Measurements from ENCODE around the gene RASGRF1.

The RASGRF1 gene

DNA sequence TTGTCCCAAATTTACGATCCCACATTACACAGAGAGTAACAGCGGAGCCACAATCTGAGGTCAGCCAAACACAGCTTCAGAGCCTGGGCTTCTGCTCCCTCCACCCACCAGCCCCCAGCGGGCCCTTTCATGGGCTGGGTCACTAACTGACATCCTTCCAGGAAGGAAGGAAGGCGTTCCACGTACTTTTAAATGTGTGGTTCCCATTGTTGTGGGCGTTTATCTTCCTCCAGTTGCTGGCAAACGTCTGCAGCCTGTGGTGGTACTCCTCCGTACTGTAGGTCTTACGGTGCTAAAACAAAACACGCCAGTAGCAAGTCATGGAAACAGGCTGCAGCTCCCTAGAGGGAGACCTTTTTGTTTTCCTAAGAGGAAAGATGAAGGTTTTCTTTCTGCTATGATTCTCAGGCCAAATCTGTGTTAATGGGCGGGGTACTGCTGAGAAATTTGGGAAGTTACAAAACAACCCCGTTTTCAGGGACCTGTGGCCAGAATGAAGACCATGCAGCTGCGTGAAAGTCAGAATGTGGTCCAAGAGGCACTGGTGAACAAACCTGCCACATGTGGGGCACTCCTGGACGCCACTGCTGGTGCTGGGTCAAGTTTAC lies 153.3 kb downstream of the RASGRF1 start:
- no peak for ATAC-seq
- TF ChIP-seq GLIS3 (CRISPR knock-in tag; IDR thresholded peaks at IDR 0.05) = no peak
- TF ChIP-seq, protein P1, sequence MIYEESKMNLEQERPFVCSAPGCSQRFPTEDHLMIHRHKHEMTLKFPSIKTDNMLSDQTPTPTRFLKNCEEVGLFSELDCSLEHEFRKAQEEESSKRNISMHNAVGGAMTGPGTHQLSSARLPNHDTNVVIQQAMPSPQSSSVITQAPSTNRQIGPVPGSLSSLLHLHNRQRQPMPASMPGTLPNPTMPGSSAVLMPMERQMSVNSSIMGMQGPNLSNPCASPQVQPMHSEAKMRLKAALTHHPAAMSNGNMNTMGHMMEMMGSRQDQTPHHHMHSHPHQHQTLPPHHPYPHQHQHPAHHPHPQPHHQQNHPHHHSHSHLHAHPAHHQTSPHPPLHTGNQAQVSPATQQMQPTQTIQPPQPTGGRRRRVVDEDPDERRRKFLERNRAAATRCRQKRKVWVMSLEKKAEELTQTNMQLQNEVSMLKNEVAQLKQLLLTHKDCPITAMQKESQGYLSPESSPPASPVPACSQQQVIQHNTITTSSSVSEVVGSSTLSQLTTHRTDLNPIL (CRISPR knock-in tag; IDR thresholded peaks at IDR 0.05; ENCODE audit: low read depth) = no peak
- TF ChIP-seq, protein P2, sequence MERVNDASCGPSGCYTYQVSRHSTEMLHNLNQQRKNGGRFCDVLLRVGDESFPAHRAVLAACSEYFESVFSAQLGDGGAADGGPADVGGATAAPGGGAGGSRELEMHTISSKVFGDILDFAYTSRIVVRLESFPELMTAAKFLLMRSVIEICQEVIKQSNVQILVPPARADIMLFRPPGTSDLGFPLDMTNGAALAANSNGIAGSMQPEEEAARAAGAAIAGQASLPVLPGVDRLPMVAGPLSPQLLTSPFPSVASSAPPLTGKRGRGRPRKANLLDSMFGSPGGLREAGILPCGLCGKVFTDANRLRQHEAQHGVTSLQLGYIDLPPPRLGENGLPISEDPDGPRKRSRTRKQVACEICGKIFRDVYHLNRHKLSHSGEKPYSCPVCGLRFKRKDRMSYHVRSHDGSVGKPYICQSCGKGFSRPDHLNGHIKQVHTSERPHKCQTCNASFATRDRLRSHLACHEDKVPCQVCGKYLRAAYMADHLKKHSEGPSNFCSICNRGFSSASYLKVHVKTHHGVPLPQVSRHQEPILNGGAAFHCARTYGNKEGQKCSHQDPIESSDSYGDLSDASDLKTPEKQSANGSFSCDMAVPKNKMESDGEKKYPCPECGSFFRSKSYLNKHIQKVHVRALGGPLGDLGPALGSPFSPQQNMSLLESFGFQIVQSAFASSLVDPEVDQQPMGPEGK (CRISPR knock-in tag; IDR thresholded peaks at IDR 0.05; ENCODE audit: borderline replicate concordance) = no peak

DNA sequence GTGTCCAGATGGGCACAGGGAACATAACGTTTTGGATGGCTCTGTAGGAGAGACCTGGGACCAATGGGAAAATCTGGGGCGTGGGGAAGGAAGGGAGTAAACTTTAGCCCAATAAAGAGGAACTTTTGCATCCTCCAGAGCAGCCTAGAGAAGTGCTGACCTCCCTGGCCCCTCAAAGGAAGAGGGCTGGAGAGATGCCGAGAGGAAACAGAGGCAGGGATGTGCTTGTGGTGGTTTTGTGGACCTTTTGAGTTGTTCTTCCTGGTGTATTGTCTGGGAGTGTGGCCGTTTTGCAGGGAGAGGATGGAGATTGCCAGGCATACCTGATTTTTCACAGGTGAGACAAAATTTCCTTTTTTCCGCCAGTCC lies 155.9 kb downstream of the RASGRF1 start:
- no peak for ATAC-seq
- TF ChIP-seq ZNF565 (CRISPR knock-in tag; conservative IDR thresholded peaks at IDR 0.05; ENCODE audit: low read depth) (no peak), TCF4 (CRISPR knock-in tag; IDR thresholded peaks at IDR 0.05; ENCODE audit: borderline replicate concordance) (no peak), PPARA (CRISPR knock-in tag; IDR thresholded peaks at IDR 0.05; ENCODE audit: borderline replicate concordance) (no peak)

DNA sequence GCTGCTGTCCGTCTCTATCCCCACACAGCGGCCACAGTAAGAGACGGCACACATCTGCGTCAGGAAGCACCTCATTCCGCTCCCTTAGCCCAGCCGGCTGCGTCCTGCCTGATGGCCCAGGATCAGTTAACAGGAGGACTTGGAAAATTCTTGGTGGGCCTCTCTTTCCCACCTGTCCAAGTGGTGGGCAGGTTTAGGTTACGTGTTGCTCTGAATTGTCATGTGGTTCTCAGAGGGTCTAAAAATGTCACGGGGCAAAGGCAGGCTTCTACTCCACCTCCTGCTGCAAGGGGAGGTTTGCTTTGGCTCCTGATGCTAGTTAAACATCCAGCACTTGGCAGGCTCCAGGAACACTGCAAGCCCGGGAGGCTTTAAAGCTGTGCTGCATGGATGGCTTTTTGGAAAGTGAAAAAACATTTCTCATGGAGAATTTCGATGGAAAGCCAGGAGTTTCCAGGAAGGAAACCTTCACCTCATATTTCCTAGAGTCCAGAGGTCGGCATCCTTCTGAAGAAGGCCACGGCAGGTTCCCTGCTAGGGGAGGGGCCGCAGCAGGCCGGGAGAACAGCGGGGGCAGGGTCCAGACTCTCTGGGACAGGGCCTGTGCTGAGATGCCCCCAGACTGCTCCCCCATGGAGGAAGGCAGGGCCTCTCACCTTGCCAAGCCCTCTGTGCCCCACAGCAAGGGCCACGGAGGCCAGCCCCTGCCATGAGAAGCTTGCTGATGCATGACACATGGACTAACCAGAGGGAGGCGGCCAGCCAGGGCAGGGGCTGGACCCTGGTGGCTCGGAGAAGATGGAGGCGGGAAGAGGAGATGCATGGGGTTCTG lies 156.5 kb downstream of the RASGRF1 start:
- ATAC-seq = no peak
- TF ChIP-seq ZFP3 (CRISPR knock-in tag; IDR thresholded peaks at IDR 0.05) = no peak
- TF ChIP-seq BACH2 (CRISPR knock-in tag; IDR thresholded peaks at IDR 0.05; ENCODE audit: borderline replicate concordance) = no peak
- no peak for TF ChIP-seq ZFP30 (CRISPR knock-in tag; IDR thresholded peaks at IDR 0.05)
- TF ChIP-seq PPARA (CRISPR knock-in tag; IDR thresholded peaks at IDR 0.05; ENCODE audit: borderline replicate concordance) = no peak
- TF ChIP-seq ZNF565 (CRISPR knock-in tag; conservative IDR thresholded peaks at IDR 0.05; ENCODE audit: low read depth) = no peak
- no peak for TF ChIP-seq TOX (CRISPR knock-in tag; IDR thresholded peaks at IDR 0.05; ENCODE audit: borderline replicate concordance)
- TF ChIP-seq OSR1 (CRISPR knock-in tag; IDR thresholded peaks at IDR 0.05) = no peak
- no peak for TF ChIP-seq ZNF8 (CRISPR knock-in tag; IDR thresholded peaks at IDR 0.05)
- TF ChIP-seq ISL1 (CRISPR knock-in tag; IDR thresholded peaks at IDR 0.05) = no peak

DNA sequence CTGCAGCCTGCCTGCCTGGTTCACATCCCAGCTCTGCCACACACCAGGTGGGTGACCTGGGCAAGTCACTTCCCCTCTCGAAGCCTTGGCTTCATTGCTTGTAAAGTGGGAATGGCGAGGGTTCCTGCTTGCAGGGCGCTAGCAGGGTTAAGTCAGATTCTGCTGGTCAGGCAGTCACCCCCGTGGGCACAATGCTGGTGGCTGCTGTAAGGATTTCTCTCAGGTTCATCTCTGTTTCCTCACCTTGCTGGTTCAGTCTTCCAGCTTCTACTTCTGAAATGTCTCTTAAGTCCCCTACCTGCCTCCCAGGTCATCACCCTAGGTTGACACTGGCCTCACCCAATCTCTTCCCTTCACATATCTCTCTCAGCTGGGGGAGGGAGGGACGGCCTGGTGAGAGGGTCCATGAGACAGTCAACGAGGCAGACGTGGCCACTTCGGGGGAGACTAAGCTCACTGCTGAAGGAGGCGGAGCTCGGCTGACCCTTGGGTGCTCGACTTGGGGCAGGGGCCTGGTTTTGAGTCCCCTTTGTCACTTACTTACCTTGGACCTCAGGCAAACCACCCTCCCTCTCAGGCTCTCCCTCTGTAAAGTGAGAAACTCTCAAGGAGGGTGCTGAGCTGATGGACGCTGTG lies 157.3 kb downstream of the RASGRF1 start:
- no peak for TF ChIP-seq PPARA (CRISPR knock-in tag; IDR thresholded peaks at IDR 0.05; ENCODE audit: borderline replicate concordance)
- TF ChIP-seq ARNTL (CRISPR knock-in tag; IDR thresholded peaks at IDR 0.05; ENCODE audit: borderline replicate concordance, low read depth) = no peak
- no peak for TF ChIP-seq ESRRG (CRISPR knock-in tag; IDR thresholded peaks at IDR 0.05)
- TF ChIP-seq ZFP3 (CRISPR knock-in tag; IDR thresholded peaks at IDR 0.05) = no peak
- TF ChIP-seq TCF4 (CRISPR knock-in tag; IDR thresholded peaks at IDR 0.05; ENCODE audit: borderline replicate concordance) = no peak
- TF ChIP-seq, protein P2 (CRISPR knock-in tag; IDR thresholded peaks at IDR 0.05; ENCODE audit: borderline replicate concordance) = no peak
- ATAC-seq = no peak

DNA sequence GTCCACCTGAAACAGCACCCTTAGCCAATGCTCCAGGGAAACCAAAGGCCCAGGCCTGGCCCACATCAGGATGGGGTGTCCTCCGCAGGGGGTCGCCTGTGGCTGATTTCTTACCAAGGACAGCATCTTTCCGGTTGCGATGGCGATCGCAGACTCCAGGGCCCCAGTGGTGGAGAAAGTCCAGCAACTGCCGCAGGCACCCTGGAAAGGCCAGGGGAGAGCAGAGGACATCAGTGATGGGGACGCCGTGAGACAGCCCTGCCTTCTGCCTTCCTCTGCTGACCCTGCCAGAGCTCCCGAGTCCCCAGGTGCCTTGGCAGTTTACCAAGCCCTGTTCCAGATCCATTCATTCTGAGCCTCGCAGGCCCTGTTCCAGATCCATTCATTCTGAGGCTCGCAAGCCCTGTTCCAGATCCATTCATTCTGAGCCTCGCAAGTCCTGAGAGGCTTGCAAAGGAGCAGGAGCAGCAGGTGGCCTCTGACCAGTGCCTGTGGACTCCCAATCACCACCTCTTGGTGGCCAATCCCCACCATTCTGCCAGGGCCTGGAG lies 158.2 kb downstream of the RASGRF1 start:
- TF ChIP-seq OSR1 (CRISPR knock-in tag; IDR thresholded peaks at IDR 0.05) (no peak), ESRRG (CRISPR knock-in tag; IDR thresholded peaks at IDR 0.05) (no peak), SNAI2 (CRISPR knock-in tag; IDR thresholded peaks at IDR 0.05) (no peak), ISL1 (CRISPR knock-in tag; IDR thresholded peaks at IDR 0.05) (no peak), ZNF565 (CRISPR knock-in tag; conservative IDR thresholded peaks at IDR 0.05; ENCODE audit: low read depth) (no peak), TCF4 (CRISPR knock-in tag; IDR thresholded peaks at IDR 0.05; ENCODE audit: borderline replicate concordance) (no peak), GLIS3 (CRISPR knock-in tag; IDR thresholded peaks at IDR 0.05) (no peak), PPARA (CRISPR knock-in tag; IDR thresholded peaks at IDR 0.05; ENCODE audit: borderline replicate concordance) (no peak), BACH2 (CRISPR knock-in tag; IDR thresholded peaks at IDR 0.05; ENCODE audit: borderline replicate concordance) (no peak), TOX (CRISPR knock-in tag; IDR thresholded peaks at IDR 0.05; ENCODE audit: borderline replicate concordance) (no peak), CSDC2 (CRISPR knock-in tag; IDR thresholded peaks at IDR 0.05) (no peak)
- TF ChIP-seq, protein P3, sequence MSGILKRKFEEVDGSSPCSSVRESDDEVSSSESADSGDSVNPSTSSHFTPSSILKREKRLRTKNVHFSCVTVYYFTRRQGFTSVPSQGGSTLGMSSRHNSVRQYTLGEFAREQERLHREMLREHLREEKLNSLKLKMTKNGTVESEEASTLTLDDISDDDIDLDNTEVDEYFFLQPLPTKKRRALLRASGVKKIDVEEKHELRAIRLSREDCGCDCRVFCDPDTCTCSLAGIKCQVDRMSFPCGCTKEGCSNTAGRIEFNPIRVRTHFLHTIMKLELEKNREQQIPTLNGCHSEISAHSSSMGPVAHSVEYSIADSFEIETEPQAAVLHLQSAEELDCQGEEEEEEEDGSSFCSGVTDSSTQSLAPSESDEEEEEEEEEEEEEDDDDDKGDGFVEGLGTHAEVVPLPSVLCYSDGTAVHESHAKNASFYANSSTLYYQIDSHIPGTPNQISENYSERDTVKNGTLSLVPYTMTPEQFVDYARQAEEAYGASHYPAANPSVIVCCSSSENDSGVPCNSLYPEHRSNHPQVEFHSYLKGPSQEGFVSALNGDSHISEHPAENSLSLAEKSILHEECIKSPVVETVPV (CRISPR knock-in tag; IDR thresholded peaks at IDR 0.05) = no peak
- TF ChIP-seq, protein P1 (CRISPR knock-in tag; IDR thresholded peaks at IDR 0.05; ENCODE audit: low read depth) = no peak
- TF ChIP-seq, protein P4, sequence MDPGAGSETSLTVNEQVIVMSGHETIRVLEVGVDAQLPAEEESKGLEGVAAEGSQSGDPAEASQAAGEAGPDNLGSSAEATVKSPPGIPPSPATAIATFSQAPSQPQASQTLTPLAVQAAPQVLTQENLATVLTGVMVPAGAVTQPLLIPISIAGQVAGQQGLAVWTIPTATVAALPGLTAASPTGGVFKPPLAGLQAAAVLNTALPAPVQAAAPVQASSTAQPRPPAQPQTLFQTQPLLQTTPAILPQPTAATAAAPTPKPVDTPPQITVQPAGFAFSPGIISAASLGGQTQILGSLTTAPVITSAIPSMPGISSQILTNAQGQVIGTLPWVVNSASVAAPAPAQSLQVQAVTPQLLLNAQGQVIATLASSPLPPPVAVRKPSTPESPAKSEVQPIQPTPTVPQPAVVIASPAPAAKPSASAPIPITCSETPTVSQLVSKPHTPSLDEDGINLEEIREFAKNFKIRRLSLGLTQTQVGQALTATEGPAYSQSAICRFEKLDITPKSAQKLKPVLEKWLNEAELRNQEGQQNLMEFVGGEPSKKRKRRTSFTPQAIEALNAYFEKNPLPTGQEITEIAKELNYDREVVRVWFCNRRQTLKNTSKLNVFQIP (CRISPR knock-in tag; IDR thresholded peaks at IDR 0.05; ENCODE audit: borderline replicate concordance, low read depth) = no peak
- no peak for ATAC-seq

Data from SK-N-SH treated with all-trans-retinoic acid at 6 μM for 48 hours (cell line).